Fibroblast of lung (primary cell): Measurements from ENCODE around the gene VANGL2. TPM values are rescaled to one million over a fixed set of nuclear protein-coding genes. Genes with fewer than 3 reads are reported as not detected.

Experiments used
- DNase-seq, 2 donors: peaks; one replicate each; pipeline versions ENCODE4 v3.0.0 to v3.0.0-alpha.2; 2010; ENCODE audit warnings: low read depth in 2 of 2
- H2AFZ ChIP-seq: 2 replicates; pipeline ENCODE4 v1.5.1; 2012; ENCODE audit warnings: low read length, control low read depth, inconsistent platforms
- H3K27ac ChIP-seq: 2 replicates; pipeline ENCODE4 v1.5.1; 2011; ENCODE audit warnings: low read length, control low read depth; ENCODE audit not compliant: insufficient read depth
- H3K27me3 ChIP-seq: 2 replicates; pipeline ENCODE4 v1.5.1; 2011; ENCODE audit warnings: mild to moderate bottlenecking, low read length; ENCODE audit not compliant: control insufficient read depth, insufficient read depth
- H3K36me3 ChIP-seq: 2 replicates; pipeline ENCODE4 v1.5.1; 2011; ENCODE audit warnings: low read length; ENCODE audit not compliant: control insufficient read depth, insufficient read depth
- H3K4me1 ChIP-seq: 2 replicates; pipeline ENCODE4 v1.5.1; 2011; ENCODE audit warnings: low read length; ENCODE audit not compliant: control insufficient read depth, insufficient read depth; ENCODE audit errors: extremely low read depth
- H3K4me2 ChIP-seq: 2 replicates; pipeline ENCODE4 v1.5.1; 2011; ENCODE audit warnings: low read length, control low read depth; ENCODE audit not compliant: insufficient read depth; ENCODE audit errors: extremely low read depth
- H3K4me3 ChIP-seq, 4 experiments: fragments of 200-600 bp in 1 of 4; sonication (generic) in 1 of 4; replicated peaks in 1 of 4; 2 replicates each; pipeline ENCODE4 v1.5.1; 2011 to 2016; ENCODE audit warnings: low read length in 4 of 4, low read depth in 3 of 4, mild to moderate bottlenecking in 3 of 4, control low read depth in 2 of 4, inconsistent platforms in 1 of 4, mixed read lengths in 1 of 4; ENCODE audit not compliant: insufficient read depth in 1 of 4; ENCODE audit errors: control extremely low read depth in 1 of 4
- H3K79me2 ChIP-seq: 2 replicates; pipeline ENCODE4 v1.5.1; 2012; ENCODE audit warnings: mild to moderate bottlenecking, low read length, inconsistent platforms; ENCODE audit not compliant: control insufficient read depth, insufficient read depth
- H3K9ac ChIP-seq: 2 replicates; pipeline ENCODE4 v1.5.1; 2011; ENCODE audit warnings: mild to moderate bottlenecking, low read length, control low read depth; ENCODE audit not compliant: insufficient read depth
- H3K9me3 ChIP-seq: 2 replicates; pipeline ENCODE4 v1.5.1; 2012; ENCODE audit warnings: low read depth, low read length; ENCODE audit not compliant: control insufficient read depth, insufficient read depth
- H4K20me1 ChIP-seq: 2 replicates; pipeline ENCODE4 v1.5.1; 2011; ENCODE audit warnings: low read length; ENCODE audit not compliant: control insufficient read depth, insufficient read depth; ENCODE audit errors: extremely low read depth
- EZH2 ChIP-seq: IDR thresholded peaks from 2 replicates; pipeline ENCODE4 v1.5.1; 2012; ENCODE audit warnings: low read length, control low read depth, mild to moderate bottlenecking; ENCODE audit errors: missing control alignments
- polyA plus RNA-seq, 2 donors: library from polyadenylated mRNA; depleted of rRNA in 1 of 2; stranded (reverse) in 1 of 2; unstranded in 1 of 2; fragments of >200 nt; gene quantifications; 2 replicates each; pipeline ENCODE4 v1.2.1, GENCODE V29; 2011 to 2012; ENCODE audit warnings: missing spikeins in 1 of 2
- total RNA-seq: library from RNA; depleted of rRNA; stranded (reverse); fragments of >200 nt; gene quantifications from 2 replicates; pipeline ENCODE4 v1.2.1, GENCODE V29; 2014
- TF ChIP-seq, protein P1 (sequence below), 2 donors: IDR thresholded peaks in 1 of 2; conservative IDR thresholded peaks in 1 of 2; 1 replicate in 1 of 2; 2 replicates in 1 of 2; pipeline ENCODE4 v1.5.1; 2011 to 2012; ENCODE audit warnings: low read length in 2 of 2, control low read depth in 1 of 2, inconsistent platforms in 1 of 2, low read depth in 1 of 2, mild to moderate bottlenecking in 1 of 2

The VANGL2 gene
- total and polyA plus RNA-seq, 2 donors (not counting 1 experiment from before 2014, with no cell fraction given) = 0.01 TPM; not detected in 1

GRCh38 chr1:160474392-160475242 is 74.3 kb downstream of the VANGL2 start:
- no peaks in the 10 kb centered on the region for H3K79me2 ChIP-seq
- no peak overlapping the region for H3K4me2 ChIP-seq
- no peak for DNase-seq
- no peak overlapping the region for H3K4me3 ChIP-seq
- no peak overlapping the region for H2AFZ ChIP-seq
- H3K36me3 ChIP-seq = no peaks in the 10 kb centered on the region
- H4K20me1 ChIP-seq = no peaks in the 10 kb centered on the region
- no peak overlapping the region for H3K9ac ChIP-seq
- no peaks in the 10 kb centered on the region for H3K4me1 ChIP-seq
- no peaks in the 10 kb centered on the region for H3K27me3 ChIP-seq
- no peaks in the 10 kb centered on the region for H3K9me3 ChIP-seq
- no peak overlapping the region for H3K27ac ChIP-seq
- TF ChIP-seq, protein P1, sequence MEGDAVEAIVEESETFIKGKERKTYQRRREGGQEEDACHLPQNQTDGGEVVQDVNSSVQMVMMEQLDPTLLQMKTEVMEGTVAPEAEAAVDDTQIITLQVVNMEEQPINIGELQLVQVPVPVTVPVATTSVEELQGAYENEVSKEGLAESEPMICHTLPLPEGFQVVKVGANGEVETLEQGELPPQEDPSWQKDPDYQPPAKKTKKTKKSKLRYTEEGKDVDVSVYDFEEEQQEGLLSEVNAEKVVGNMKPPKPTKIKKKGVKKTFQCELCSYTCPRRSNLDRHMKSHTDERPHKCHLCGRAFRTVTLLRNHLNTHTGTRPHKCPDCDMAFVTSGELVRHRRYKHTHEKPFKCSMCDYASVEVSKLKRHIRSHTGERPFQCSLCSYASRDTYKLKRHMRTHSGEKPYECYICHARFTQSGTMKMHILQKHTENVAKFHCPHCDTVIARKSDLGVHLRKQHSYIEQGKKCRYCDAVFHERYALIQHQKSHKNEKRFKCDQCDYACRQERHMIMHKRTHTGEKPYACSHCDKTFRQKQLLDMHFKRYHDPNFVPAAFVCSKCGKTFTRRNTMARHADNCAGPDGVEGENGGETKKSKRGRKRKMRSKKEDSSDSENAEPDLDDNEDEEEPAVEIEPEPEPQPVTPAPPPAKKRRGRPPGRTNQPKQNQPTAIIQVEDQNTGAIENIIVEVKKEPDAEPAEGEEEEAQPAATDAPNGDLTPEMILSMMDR (conservative IDR thresholded peaks at IDR 0.05 in 1 of 2, IDR thresholded peaks at IDR 0.05 in 1 of 2; ENCODE audit: low read depth in 1 of 2, low read length in 2 of 2) = no peak
- no peak for TF ChIP-seq EZH2

Other genes with a start within 250 kb of the VANGL2 start
- 0.26 TPM in 1 of 2 replicates, not detected in the other for gene ATP1A4, start 249.0 kb upstream of the VANGL2 start, total RNA-seq
- gene ATP1A4, start 249.0 kb upstream of the VANGL2 start, polyA plus RNA-seq = not detected in 2 replicates
- 0.17 and 0.26 TPM in 2 replicates for gene CASQ1, start 210.0 kb upstream of the VANGL2 start, total RNA-seq
- 0.15 TPM in 1 of 2 replicates, not detected in the other for gene CASQ1, start 210.0 kb upstream of the VANGL2 start, polyA plus RNA-seq
- gene PEA15, start 195.2 kb upstream of the VANGL2 start, total RNA-seq = 84.7 and 108 TPM in 2 replicates
- 816 and 871 TPM in 2 replicates for gene PEA15, start 195.2 kb upstream of the VANGL2 start, polyA plus RNA-seq
- 66.3 and 89.8 TPM in 2 replicates for gene DCAF8, start 138.0 kb upstream of the VANGL2 start, total RNA-seq
- 72.6 and 75.4 TPM in 2 replicates for gene DCAF8, start 138.0 kb upstream of the VANGL2 start, polyA plus RNA-seq
- gene PEX19, start 115.4 kb upstream of the VANGL2 start, total RNA-seq = 43.7 and 72.8 TPM in 2 replicates
- 77.4 and 78.4 TPM in 2 replicates for gene PEX19, start 115.4 kb upstream of the VANGL2 start, polyA plus RNA-seq
- gene COPA, start 57.3 kb upstream of the VANGL2 start, total RNA-seq = 284 and 316 TPM in 2 replicates
- 259 and 276 TPM in 2 replicates for gene COPA, start 57.3 kb upstream of the VANGL2 start, polyA plus RNA-seq
- 61.9 and 97.1 TPM in 2 replicates for gene NCSTN, start 57.2 kb upstream of the VANGL2 start, total RNA-seq
- 188 and 207 TPM in 2 replicates for gene NCSTN, start 57.2 kb upstream of the VANGL2 start, polyA plus RNA-seq
- not detected in 2 replicates for gene NHLH1, start 33.5 kb upstream of the VANGL2 start, total RNA-seq
- 0.05 and 0.14 TPM in 2 replicates for gene NHLH1, start 33.5 kb upstream of the VANGL2 start, polyA plus RNA-seq
- not detected in 2 replicates for gene SLAMF6, start 122.7 kb downstream of the VANGL2 start, total RNA-seq
- gene SLAMF6, start 122.7 kb downstream of the VANGL2 start, polyA plus RNA-seq = not detected in 2 replicates
- under 0.01 TPM in 1 of 2 replicates, not detected in the other for gene CD84, start 178.9 kb downstream of the VANGL2 start, total RNA-seq
- not detected in 2 replicates for gene CD84, start 178.9 kb downstream of the VANGL2 start, polyA plus RNA-seq
- not detected in 2 replicates for gene SLAMF1, start 246.5 kb downstream of the VANGL2 start, total RNA-seq
- gene SLAMF1, start 246.5 kb downstream of the VANGL2 start, polyA plus RNA-seq = not detected in 2 replicates